HG03196 (cell line): Measurements from ENCODE around the gene PLAC8L1.
"Not testable (repeated sequence)": the region's sequence is repeated elsewhere in the genome, so short reads cannot be mapped to it uniquely, and the experiment has no call there.

ENCODE experiments used
- ATAC-seq: cut with Tn5 transposase; IDR thresholded peaks from one replicate; pipeline ENCODE4 v1.9.1; 2021; ENCODE audit not compliant: unreplicated experiment

The PLAC8L1 gene

DNA sequence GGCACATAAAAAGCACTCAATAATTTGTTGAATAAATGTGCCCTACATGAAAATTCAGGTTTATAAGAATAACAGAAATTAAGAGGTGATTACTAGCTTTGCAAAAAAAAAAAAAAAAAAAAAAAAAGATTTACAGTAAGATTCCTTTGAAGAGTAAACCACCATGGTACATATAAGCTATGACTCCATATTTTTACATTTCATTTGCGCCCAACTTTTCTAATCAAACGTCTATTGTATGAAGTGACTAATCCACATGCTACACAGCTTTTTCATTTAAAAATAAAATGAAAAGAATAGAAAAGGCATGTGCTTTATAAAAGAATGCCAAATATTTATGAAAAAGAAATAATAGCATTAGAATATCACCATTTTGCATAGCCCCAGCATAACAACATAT, at the start of gene PLAC8L1:
PLAC8L1 (minus strand) TSS at position 101 of the 400 bp plus-strand sequence. CDS start 1,266 bp downstream, outside the sequence.
- no peak for ATAC-seq

- ATAC-seq = no peak
These were observed 46.6 kb upstream of the PLAC8L1 start for GRCh38 chr5:146151970-146152369.

DNA sequence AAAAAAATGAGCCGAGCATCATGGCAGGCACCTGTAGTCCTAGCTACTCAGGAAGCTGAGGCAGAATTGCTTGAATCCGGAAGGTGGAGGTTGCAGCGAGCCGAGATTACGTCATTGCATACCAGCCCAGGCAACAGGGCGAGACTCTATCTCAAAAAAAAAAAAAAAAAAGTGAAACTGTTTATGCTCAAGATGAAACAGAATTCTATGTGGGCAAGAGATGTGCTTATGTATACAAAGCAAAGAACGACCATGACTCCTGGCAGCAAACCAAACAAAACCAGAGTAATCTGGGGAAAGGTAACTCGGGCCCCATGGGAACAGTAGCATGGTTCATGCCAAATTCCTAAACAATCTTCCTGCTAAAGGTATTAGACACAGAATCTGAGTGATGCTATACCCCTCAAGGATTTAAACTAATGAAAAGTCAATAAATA, 32.6 kb upstream of the PLAC8L1 start:
- no peak for ATAC-seq

DNA sequence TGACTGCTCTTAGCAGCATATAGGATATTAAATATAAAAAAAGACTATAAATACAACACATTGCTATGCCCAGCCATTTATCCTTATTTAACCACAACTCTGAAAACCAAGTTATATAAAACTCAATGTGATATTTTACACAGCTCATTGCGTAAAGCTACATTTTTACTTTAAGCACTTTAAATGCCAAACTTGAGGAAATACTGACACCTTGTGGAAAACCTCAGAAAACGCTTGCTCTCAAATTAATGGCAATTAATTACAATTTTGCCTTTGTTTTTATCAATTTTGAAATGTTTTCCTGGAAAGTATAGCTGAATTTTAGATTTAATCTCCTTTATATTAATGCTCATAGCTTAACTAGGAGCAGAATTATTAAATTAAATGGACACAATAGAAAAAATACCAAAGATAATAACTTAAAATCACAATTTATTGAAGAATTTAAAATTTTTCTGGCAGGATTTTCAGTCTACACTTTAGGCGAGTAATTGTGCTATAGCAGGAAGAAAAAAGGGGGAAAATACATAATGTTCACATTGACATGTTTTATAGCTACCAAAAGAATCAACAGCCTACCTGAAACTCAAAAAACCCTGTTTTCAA, 25.2 kb upstream of the PLAC8L1 start:
- ATAC-seq = no peak

DNA sequence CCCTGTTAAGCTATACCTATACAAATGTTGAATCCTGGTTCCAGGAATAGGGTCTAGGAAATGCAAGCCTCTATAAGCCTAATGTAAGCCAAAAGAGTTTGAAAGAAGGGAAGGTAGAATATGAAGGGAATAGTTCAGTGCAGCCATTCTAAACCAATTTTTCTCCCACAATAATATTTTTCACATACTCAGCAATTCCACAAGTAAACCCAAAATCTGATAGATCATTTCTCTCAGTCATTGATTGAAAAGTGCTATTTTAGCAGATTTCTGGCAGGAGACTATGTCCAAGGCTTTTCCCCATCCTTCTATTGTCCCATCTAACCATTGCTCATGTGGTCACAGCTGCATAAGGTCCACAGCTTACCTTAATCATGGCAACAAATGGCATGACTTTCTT, 20.7 kb upstream of the PLAC8L1 start:
- ATAC-seq = no peak

DNA sequence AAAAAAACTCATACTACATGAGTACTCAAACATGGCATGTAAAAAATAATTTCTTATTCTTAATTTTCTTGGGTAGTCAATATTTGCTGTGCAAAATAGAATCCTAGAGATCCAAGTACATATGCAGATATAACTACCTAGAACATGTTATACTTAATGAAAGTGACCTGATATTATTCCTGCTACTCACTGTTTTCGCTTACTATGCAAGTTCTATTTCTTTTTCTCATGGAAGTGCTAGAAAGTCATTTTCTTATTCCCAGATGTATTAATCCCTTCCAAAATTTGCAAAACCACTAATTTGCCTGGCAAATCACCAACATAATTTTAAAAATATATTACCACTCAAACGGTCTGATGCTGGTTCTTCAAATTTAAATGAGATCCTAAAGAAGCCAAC, 19.2 kb upstream of the PLAC8L1 start:
- no peak for ATAC-seq

- not testable (repeated sequence) for ATAC-seq
These were observed 16.1 kb upstream of the PLAC8L1 start for GRCh38 chr5:146121451-146121850.

DNA sequence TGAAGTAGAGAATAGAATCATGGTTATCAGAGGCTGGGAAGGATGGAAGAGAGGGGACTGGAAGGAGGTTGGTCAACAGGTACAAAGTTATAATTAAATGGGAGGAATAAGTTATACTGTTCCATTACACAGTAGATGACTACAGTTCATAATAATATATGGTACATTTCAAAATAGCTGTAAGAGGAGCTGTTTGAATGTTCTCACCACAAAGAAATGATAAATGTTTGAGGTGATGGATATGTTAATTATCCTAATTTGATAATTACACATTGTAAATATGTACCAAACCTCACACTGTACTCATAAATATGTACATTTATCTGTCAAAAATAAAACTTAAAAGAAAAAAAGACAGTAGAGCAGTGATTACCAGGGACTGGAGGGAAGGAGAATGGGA, 12.9 kb upstream of the PLAC8L1 start:
- no peak for ATAC-seq

- ATAC-seq = not testable (repeated sequence)
These were observed 11.8 kb upstream of the PLAC8L1 start for GRCh38 chr5:146117216-146117615.

DNA sequence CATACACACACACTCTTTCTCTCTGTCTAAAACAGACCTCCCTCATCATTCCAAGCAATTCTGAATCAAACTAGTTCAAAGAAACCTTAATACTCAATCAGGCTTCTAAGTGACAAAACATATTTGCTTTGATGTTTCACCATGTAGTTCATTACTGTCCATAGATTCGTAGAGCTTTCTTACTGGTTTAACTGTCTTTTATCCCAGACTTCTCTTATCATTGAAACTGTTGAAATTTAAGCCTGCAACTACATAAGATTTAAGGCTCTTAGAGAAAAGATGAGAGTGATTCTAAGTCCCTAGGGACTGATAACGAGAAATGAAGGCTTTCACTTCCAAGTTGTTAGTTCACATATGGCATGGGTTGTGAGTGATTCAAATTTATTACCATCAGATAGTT, 11.0 kb upstream of the PLAC8L1 start:
- no peak for ATAC-seq

DNA sequence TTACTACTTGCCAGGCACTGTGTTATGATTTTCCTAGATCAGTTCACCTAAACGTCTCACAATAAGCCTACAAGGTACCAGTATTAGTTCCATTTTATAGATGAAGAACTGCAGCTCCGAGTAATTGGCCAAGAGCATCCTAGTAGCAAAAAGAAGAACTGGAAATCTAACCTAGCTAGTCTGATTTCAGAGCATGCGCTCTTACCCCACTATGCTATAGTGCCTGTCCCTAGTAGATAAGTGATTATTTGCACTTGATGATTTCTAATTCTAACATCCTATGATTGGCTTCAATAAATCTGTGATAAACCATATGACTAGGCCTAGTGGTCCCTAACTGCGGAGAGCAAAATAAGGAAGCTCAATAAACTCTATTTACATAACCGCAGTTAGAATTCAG, 7.1 kb upstream of the PLAC8L1 start:
- ATAC-seq = no peak

GRCh38 chr5:146111409-146111808, 6.0 kb upstream of the PLAC8L1 start:
- no peak for ATAC-seq

GRCh38 chr5:146109379-146109778, 4.0 kb upstream of the PLAC8L1 start:
- no peak for ATAC-seq

DNA sequence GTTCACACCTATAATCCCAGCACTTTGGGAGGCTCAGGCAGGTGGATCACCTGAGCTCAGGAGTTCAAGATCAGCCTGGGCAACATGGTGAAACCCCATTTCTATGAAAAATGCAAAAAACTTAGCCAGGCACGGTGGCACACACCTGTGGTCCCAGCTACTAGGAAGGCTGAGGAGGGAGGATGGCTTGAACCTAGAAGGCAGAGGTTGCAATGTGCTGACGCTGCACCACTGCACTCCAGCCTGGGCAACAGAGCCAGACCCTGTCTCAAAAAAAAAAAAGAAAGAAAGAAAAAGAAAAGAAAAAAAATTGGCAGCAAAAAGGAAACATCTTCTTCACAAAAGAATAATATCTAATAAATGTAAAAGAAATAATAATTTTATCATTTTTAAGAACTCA, 3.5 kb upstream of the PLAC8L1 start:
- not testable (repeated sequence) for ATAC-seq

DNA sequence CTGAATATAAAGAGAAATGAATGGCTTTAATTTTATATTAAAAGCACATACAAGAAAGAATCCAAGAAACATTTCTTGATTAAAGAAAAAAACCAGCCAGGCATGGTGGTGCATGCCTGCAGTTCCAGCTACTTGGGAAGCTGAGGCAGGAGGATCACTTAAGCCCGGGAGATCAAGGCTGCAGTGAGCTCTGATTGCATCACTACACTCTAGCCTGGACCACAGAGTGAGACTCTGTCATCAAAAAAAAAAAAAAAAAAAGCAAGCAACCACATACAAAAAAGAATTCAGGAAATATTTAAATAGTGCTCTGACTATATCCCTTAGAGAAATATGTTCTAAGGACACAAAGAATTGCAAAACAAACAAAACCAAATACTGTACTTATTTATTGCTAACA, 2.5 kb upstream of the PLAC8L1 start:
- ATAC-seq = no peak

- no peak for ATAC-seq
These were observed 1.8 kb downstream of the PLAC8L1 start for GRCh38 chr5:146103594-146103993.

DNA sequence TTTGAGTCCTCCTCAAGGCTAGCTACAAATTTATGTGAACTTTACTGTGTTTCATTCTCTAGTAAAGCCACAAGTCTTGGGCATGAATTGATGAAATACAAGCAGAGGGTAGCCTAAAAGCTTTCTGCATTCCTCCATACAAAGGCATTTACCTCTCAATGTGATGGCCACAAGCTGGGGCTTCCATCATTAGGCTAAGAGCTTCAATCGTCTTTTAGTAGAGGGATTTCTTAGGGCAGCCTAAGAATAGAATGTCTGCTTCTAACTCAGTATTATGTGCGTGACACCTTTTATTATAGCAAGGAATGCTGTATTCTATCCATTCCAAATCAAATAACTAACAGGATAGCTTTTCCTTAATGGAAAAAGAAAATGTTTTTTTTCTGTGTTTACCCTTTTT, 3.7 kb downstream of the PLAC8L1 start:
- no peak for ATAC-seq

GRCh38 chr5:146098047-146098446, 7.3 kb downstream of the PLAC8L1 start:
- no peak for ATAC-seq

- no peak for ATAC-seq
These were observed 13.5 kb downstream of the PLAC8L1 start for GRCh38 chr5:146091881-146092280.

DNA sequence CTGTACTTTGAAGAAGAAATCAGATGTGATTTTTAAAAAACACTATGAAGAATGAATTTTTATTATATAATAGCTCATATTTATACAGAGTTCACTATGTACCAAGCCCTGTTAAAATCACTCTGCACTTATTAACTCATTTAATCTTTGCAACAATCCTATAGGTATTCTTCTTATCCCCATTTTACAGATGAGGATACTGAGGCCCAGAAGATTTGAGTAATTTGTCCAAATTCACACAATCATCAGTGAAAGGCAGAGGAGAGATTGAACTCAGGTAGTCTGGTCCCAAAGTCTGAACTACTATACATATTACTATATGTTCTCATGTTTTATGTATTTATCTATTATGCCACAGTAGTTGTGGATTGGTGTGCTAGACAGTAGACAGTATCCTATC, 16.1 kb downstream of the PLAC8L1 start:
- ATAC-seq = no peak

DNA sequence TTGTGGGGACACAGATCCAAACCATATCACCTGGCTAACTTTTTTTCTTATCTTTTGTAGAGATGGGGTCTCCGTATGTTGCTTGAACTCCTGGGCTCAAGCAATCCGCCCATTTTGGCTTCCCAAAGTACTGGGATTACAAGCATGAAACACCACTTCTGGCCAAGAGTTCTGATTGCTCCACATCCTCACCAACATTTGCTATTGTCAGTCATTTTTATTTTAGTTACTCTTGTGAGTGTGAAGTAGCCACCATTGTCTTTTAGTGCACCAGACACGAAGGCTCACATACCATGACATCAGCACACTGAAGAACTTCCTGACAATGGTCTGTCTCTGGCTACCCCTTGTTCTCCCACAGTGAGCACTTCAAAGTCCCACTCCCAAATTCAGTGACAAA, 17.3 kb downstream of the PLAC8L1 start:
- ATAC-seq = no peak

GRCh38 chr5:146084376-146084775, 21.0 kb downstream of the PLAC8L1 start:
- no peak for ATAC-seq

DNA sequence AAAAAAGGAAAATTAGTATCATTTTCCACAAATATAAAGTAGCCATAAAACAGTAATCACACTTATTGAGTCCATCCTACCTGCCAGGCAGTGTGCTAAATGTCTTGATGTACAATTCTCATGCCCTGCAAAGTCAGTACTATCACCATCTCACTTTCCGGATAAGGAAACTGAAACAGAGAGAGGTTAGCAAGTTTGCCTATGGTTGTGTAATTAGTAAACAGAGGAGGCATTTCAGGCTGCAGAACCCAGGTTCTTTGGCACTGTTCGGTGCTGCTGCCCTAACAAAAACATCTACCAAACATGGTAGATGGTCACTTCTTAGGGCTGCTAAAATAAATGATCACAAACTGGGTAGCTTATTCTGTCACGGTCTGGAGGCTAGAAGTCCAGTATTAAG, 22.6 kb downstream of the PLAC8L1 start:
- ATAC-seq = peak; percentile 94
